ENCODE data around the gene ADARB2.

The ADARB2 gene

DNA sequence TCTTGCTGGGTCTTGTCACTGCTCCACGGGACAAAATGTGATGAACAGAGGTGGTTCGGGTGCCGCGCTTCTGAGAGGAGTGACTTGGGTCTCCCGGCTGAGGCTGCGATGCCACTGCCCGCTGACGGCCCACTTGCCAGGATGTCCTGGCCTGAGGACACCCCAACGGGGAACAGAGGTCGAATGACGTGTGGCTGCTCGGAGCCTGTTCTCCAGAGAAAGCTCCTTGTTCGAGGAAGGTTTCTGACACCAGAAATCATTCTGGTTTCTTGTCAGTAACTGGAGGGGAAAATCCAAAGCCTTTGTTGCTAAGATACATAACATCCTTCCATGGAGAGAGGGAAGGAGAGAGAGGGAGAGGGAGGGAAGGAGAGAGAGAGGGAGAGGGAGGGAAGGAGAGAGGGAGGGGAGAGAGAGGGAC, 444.7 kb downstream of the ADARB2 start:
- Mint-ChIP-seq H3K4me1 (peaks cover 7% of the 10 kb centered on the region), H3K9me3 (no peaks in the 10 kb centered on the region), H3K4me3 (no peak overlapping the region), H3K27me3 (peaks cover 6% of the 10 kb centered on the region), H3K27ac (no peak overlapping the region), H3K36me3 (ENCODE audit: low read depth) (no peaks in the 10 kb centered on the region)
- ATAC-seq = no peak
- DNase-seq = no peak

DNA sequence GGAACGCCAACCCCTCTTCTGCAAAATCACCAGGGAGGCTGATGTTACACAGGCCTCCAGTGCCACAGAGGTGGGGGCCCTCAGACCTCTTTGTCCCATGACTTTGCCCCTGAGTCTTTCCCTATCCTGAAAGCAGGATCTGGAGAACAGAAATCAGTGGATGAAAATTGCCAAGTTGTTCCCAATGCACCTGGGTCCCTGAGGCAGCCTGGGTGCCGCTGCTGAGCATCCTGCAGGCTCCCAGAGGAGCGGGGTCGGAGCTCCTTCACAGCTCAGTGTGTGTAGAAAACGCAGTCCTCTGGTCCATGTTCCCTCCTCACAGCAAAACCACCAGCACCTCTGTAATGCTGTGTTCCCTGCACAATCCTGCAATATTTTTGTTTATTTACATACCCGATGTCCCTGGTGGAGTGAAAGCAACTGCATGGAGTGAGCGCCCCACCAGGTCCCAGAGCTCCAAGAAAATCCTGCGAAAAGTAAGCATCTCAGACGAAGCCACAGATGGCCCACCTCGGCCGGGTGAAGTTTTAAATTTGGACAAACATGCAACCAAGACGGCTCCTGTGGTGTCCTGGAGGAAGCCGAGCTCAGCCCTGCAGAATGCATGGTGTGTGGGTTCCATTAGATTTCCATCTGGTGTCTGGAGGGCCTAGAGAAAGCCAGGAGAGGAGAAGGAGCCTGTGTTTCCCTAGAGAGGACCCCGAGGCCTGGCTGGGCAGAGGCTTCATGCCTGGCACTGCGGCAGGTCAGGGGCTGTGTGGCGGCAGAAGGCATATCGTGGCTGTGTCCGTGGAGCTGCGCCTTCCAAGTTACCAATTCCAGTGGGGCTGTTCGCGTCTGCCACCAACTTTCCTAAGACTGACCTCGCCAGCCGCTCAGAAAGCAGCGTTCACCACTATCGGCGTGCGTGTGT, 445.9 kb downstream of the ADARB2 start:
- Mint-ChIP-seq H3K4me3 (no peak overlapping the region), H3K27ac (no peak overlapping the region), H3K36me3 (ENCODE audit: low read depth) (no peaks in the 10 kb centered on the region), H3K4me1 (peaks cover 11% of the 10 kb centered on the region), H3K9me3 (no peaks in the 10 kb centered on the region), H3K27me3 (peaks cover 6% of the 10 kb centered on the region)
- DNase-seq (no peak), ATAC-seq (no peak)

- H3K27ac Mint-ChIP-seq = no peak overlapping the region
These were observed 447.3 kb downstream of the ADARB2 start for GRCh38 chr10:1290071-1290471.

DNA sequence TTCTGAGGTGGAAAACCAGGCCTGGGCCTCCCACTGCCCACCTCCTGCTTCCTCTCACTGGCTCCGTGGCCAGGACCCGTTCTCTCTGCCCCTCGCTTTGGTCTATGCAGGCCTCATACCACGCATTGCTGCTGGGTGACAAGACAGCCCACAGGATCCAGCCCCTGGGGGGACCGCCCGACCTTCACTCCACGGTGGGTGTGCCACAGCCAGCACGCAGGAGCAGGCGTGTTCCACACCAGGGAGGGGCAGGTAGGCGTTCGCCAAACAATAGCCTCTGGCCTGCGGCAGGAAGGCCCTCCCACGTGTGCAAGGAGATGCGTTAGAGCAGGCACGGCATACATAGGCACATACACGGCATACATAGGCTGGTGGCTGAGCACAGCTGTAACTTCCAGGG, 447.7 kb downstream of the ADARB2 start:
- H3K27me3 Mint-ChIP-seq = peaks cover 6% of the 10 kb centered on the region
- DNase-seq (no peak), ATAC-seq (no peak)
- no peaks in the 10 kb centered on the region for H3K36me3 Mint-ChIP-seq (ENCODE audit: low read depth)
- H3K9me3 Mint-ChIP-seq = no peaks in the 10 kb centered on the region
- H3K4me1 Mint-ChIP-seq = peaks cover 11% of the 10 kb centered on the region
- H3K27ac Mint-ChIP-seq = no peak overlapping the region
- no peak overlapping the region for H3K4me3 Mint-ChIP-seq

More at GRCh38 chr10:1290071-1290471, 447.3 kb downstream of the ADARB2 start:
- Mint-ChIP-seq H3K27me3 (peaks cover 6% of the 10 kb centered on the region), H3K4me3 (no peak overlapping the region), H3K9me3 (no peaks in the 10 kb centered on the region), H3K36me3 (ENCODE audit: low read depth) (no peaks in the 10 kb centered on the region), H3K4me1 (peaks cover 11% of the 10 kb centered on the region)
- DNase-seq (no peak), ATAC-seq (no peak)

GRCh38 chr10:1287971-1288401, 449.3 kb downstream of the ADARB2 start:
- no peak overlapping the region for H3K27ac Mint-ChIP-seq
- no peaks in the 10 kb centered on the region for H3K9me3 Mint-ChIP-seq
- H3K4me1 Mint-ChIP-seq = peaks cover 11% of the 10 kb centered on the region
- no peak for DNase-seq
- no peaks in the 10 kb centered on the region for H3K36me3 Mint-ChIP-seq (ENCODE audit: low read depth)
- no peaks in the 10 kb centered on the region for H3K27me3 Mint-ChIP-seq
- no peak for ATAC-seq
- H3K4me3 Mint-ChIP-seq = no peak overlapping the region

GRCh38 chr10:1287487-1287886, 449.8 kb downstream of the ADARB2 start:
- Mint-ChIP-seq H3K27me3 (no peaks in the 10 kb centered on the region), H3K4me1 (peaks cover 11% of the 10 kb centered on the region), H3K4me3 (no peak overlapping the region), H3K36me3 (ENCODE audit: low read depth) (no peaks in the 10 kb centered on the region), H3K27ac (no peak overlapping the region), H3K9me3 (no peaks in the 10 kb centered on the region)
- DNase-seq (no peak), ATAC-seq (no peak)

- Mint-ChIP-seq H3K36me3 (ENCODE audit: low read depth) (no peaks in the 10 kb centered on the region), H3K27me3 (no peaks in the 10 kb centered on the region), H3K4me1 (peaks cover 11% of the 10 kb centered on the region), H3K9me3 (no peaks in the 10 kb centered on the region), H3K4me3 (no peak overlapping the region), H3K27ac (no peak overlapping the region)
- DNase-seq = no peak
- ATAC-seq = no peak
These were observed 453.2 kb downstream of the ADARB2 start for GRCh38 chr10:1284076-1284475.

GRCh38 chr10:1281405-1281782, 455.9 kb downstream of the ADARB2 start:
- H3K9me3 Mint-ChIP-seq = no peaks in the 10 kb centered on the region
- peaks cover 2% of the 10 kb centered on the region for H3K27me3 Mint-ChIP-seq
- no peaks in the 10 kb centered on the region for H3K4me1 Mint-ChIP-seq
- DNase-seq (no peak), ATAC-seq (no peak)
- H3K27ac Mint-ChIP-seq = no peak overlapping the region
- no peaks in the 10 kb centered on the region for H3K36me3 Mint-ChIP-seq (ENCODE audit: low read depth)
- H3K4me3 Mint-ChIP-seq = no peak overlapping the region

DNA sequence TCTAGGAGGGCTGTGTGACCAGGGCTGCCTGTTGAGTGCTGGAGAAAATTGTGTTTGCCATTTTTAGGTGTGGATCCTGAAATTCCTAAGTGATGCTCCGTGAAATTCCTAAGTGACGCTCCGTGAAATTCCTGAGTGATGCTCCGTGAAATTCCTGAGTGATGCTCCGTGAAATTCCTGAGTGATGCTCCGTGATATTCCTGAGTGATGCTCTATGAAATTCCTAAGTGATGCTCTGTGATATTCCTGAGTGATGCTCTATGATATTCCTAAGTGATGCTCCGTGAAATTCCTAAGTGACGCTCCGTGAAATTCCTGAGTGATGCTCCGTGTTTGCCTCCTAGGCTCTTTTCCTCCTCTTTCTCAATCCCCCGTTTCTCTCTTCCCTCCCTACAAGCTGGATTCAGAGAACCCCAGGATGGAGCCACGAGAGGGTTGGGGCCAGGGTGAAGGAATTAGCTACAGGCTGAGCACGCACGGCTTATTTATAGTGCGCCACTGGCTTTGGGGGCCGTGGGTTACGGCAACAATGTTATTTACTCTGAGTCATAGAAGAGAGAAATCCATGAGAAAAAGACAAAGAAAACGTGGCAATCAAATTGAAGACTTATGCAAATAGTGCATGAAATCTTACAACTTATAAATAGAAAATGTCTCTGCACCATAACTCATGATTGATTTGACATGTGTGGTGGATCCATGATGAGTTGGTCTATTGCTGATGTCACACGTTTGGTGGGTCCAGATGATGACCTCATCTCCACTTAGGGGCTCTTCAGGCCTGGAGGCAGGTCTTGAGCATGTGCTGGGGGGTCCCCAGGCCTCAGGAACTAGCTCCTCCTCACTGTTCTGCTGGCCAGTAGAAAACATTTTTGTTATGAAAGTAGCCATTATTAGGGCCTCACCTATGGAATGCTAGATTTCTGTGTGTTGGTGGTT, 456.6 kb downstream of the ADARB2 start:
- DNase-seq = no peak

DNA sequence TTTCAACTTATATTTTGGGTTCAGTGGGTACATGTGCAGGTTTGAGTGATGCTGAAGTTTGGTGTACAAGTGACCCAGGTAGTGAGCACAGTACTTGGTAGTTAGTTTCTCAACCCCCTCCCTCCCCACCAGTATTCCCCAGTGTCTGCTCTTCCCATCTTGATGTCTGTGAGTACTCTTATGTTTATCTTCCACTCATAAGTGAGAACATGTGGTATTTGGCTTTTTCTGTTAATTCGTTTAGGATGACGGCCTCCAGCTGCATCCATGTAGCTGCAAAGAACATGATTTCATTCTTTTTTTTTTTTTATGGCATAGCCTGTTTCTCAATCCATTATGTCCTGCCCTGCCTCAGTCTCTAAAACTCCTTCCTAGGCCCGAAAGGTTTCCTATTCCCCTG, 459.0 kb downstream of the ADARB2 start:
- H3K4me1 Mint-ChIP-seq = no peaks in the 10 kb centered on the region
- H3K9me3 Mint-ChIP-seq = no peaks in the 10 kb centered on the region
- no peak overlapping the region for H3K27ac Mint-ChIP-seq
- no peaks in the 10 kb centered on the region for H3K36me3 Mint-ChIP-seq (ENCODE audit: low read depth)
- DNase-seq (no peak), ATAC-seq (no peak)
- H3K27me3 Mint-ChIP-seq = peaks cover 2% of the 10 kb centered on the region
- no peak overlapping the region for H3K4me3 Mint-ChIP-seq

More for the DNA sequence above, 456.6 kb downstream of the ADARB2 start:
- Mint-ChIP-seq H3K27me3 (peaks cover 2% of the 10 kb centered on the region), H3K36me3 (ENCODE audit: low read depth) (no peaks in the 10 kb centered on the region), H3K4me1 (no peaks in the 10 kb centered on the region), H3K27ac (no peak overlapping the region), H3K9me3 (no peaks in the 10 kb centered on the region), H3K4me3 (no peak overlapping the region)
- no peak for ATAC-seq

DNA sequence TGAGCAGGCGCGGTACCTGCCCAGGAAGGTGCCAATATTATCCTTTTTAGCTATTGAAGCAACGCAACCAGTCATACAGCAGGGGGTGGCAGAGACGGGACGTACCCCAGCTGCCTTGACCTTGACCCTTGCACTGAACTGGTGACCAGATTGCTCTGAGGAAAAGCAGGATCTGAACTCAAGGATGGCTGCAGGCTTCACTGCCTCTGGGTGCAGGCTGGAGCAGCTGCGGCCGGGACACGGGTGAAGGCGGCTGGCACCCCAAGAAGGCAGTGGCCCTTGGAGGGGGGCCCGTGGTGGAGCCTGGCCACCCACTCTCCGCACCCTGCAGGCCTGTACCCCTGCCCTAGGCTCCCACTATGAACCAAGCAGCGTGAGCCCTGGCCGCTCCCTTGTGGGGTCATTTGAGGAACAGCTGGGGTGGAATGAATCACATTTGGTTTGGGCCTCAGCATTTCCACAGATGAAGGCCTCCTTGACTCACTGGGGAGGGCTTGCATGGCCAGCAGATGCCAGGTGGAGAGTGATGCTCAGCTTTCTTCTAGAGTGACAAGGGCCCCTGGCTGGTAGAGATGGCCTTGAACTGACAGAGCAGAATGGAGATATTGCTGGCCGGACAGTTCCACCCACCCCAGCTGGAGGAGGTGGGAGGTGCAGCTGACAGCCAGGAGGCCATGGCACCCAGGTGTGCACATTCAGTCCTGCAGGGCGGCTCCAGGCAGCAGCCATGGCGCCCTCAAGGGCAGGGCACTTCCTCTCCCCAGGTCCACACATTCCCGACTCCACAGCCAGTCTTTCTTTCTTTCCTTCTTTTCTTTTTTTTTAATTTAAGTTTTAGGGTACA, 462.4 kb downstream of the ADARB2 start:
- ATAC-seq (no peak), DNase-seq (no peak)
- Mint-ChIP-seq H3K36me3 (ENCODE audit: low read depth) (no peaks in the 10 kb centered on the region), H3K9me3 (no peaks in the 10 kb centered on the region), H3K4me1 (no peaks in the 10 kb centered on the region), H3K4me3 (no peak overlapping the region), H3K27ac (no peak overlapping the region), H3K27me3 (peaks cover 2% of the 10 kb centered on the region)

DNA sequence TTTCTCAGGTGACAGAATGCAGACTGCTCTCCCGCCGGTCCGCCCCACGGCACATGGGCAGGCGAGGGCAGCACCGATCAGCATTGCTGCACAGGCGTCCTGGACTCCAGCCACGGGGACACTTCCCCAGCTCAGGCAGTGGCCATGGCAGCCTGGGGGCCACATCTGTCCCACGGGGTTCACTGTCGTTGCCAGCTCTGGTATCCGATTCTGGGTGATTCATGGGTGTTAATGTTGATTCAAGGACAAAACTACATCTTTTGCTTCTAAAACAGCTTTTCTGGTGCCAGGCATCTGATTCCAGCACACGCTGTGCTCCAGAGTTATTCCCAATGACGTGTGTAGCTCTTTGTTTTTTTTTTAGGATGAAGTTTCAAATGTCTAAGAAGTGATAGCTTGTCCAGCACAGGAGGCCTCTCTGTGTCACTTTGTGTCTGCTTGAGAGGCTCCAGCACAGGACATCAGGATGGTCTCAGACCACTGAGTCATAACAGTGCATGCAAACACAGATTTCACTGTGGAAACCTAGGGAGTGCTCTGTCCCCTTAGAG, 463.1 kb downstream of the ADARB2 start:
- DNase-seq (no peak), ATAC-seq (no peak)
- no peaks in the 10 kb centered on the region for H3K4me1 Mint-ChIP-seq
- no peaks in the 10 kb centered on the region for H3K36me3 Mint-ChIP-seq (ENCODE audit: low read depth)
- H3K9me3 Mint-ChIP-seq = no peaks in the 10 kb centered on the region
- H3K4me3 Mint-ChIP-seq = no peak overlapping the region
- H3K27me3 Mint-ChIP-seq = peaks cover 2% of the 10 kb centered on the region
- H3K27ac Mint-ChIP-seq = no peak overlapping the region

DNA sequence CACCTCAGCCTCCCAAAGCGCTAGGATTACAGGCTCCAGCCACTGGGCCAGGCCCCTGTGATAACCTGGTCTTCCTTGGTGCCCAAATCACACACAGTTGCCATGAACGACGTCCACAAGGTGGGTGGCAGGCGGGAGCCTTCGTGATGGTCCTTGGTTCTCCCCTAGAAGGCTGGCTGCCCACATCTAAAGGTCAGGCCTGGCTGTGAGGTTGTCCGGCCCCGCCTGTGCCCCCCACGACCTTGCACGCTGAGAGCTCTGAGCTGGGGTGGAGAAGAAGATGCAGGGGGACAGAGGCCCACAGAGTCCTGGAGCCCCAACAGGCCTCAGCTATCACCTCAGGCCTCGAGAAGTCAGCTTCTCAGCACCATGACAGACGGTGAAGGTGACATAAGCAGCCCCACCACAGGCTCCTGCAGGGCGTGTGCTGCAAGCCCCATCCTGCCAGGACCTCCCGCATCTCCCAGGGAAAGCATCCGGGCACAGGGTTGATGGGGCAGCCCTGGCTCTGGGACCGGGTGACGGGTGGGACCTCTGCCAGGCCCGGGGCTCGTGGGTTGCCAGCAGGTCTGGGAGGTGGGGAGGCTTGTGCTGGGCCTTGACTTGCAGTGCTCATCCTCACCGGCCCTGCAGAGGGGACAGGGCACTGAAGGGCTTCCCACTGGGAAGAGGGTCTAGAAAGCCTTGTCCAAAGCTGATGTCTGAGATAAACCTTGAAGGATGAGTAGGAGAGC, 463.8 kb downstream of the ADARB2 start:
- no peak overlapping the region for H3K27ac Mint-ChIP-seq
- ATAC-seq (no peak), DNase-seq (no peak)
- H3K36me3 Mint-ChIP-seq (ENCODE audit: low read depth) = no peaks in the 10 kb centered on the region
- H3K4me3 Mint-ChIP-seq = no peak overlapping the region
- H3K4me1 Mint-ChIP-seq = no peaks in the 10 kb centered on the region
- no peaks in the 10 kb centered on the region for H3K9me3 Mint-ChIP-seq
- H3K27me3 Mint-ChIP-seq = peaks cover 2% of the 10 kb centered on the region

All from activated naive CD8-positive, alpha-beta T cell treated with anti-CD3 and anti-CD28 coated beads, Interleukin-2, amount 50 U/mL, for 24 hours (primary cell).